A549 (cell line): ENCODE measurements around the gene GLIS1.

Experiments
- CHD4 ChIP-seq: fragments of 200-600 bp; sonication (generic); IDR thresholded peaks from 2 replicates; pipeline ENCODE4 v1.6.1; 2016; ENCODE audit warnings: antibody characterized with exemption, mild to moderate bottlenecking, borderline replicate concordance
- CTCF ChIP-seq: fragments of >200 bp; sonication (Bioruptor Twin); formaldehyde crosslinking; IDR thresholded peaks from 3 replicates; pipeline ENCODE4 v1.5.1; 2016
- MAX ChIP-seq: IDR thresholded peaks from 2 replicates; pipeline ENCODE4 v1.6.1; 2012
- RAD21 ChIP-seq, 2 experiments: fragments of >200 bp in 1 of 2; sonication (Bioruptor Twin) in 1 of 2; formaldehyde crosslinking in 1 of 2; IDR thresholded peaks in 1 of 2; conservative IDR thresholded peaks in 1 of 2; 2 replicates in 1 of 2; 3 replicates in 1 of 2; pipeline ENCODE4 v1.6.1; 2012 to 2018; ENCODE audit warnings: inconsistent platforms in 1 of 2
- RFX5 ChIP-seq: fragments of 450-650 bp; IDR thresholded peaks from 2 replicates; pipeline ENCODE4 v1.7.1; 2014; ENCODE audit warnings: antibody characterized with exemption, mild to moderate bottlenecking, moderate library complexity
- ZFP36 ChIP-seq: fragments of 450-650 bp; IDR thresholded peaks from 2 replicates; pipeline ENCODE4 v1.6.1; 2014; ENCODE audit warnings: borderline replicate concordance; ENCODE audit not compliant: partially characterized antibody
- TF ChIP-seq, protein P1 (sequence below): fragments of >200 bp; sonication (Bioruptor Twin); formaldehyde crosslinking; IDR thresholded peaks from 3 replicates; pipeline ENCODE4 v1.6.1; 2016

DNA sequence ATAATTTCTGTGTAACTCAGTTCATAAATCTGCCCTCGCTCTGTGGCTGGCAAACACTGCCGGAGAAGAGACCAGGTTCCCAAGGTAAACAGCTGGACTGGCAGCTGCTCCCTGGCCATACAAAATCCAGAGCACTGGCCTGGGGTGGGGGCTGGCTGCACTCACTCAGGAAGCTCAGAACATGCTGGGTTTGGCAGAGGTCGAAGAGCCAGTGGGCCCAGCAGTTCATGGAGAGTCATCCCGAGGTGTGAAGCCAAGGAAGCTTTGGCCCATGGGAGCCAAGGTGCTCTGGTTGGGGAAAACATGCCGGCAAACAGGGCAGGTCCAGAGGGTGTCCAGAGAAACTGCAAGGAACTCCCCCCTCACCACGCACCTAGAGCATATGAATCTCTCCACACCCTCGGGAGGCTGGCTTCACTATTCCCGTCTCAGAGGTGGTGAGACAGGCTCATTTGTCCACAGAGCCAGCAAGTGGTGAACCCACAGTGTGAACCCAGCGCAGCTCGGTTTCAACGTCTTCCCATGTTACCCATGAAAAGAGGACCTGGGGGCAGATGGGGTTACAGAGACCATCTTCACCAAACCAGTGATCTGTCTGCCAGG lies 177.4 kb downstream of the GLIS1 start:
- no peak for TF ChIP-seq RAD21 (conservative IDR thresholded peaks at IDR 0.05 in 1 of 2, IDR thresholded peaks at IDR 0.05 in 1 of 2)
- no peak for TF ChIP-seq ZFP36
- no peak for TF ChIP-seq CHD4
- no peak for TF ChIP-seq MAX
- TF ChIP-seq CTCF: no peak
- TF ChIP-seq, protein P1, sequence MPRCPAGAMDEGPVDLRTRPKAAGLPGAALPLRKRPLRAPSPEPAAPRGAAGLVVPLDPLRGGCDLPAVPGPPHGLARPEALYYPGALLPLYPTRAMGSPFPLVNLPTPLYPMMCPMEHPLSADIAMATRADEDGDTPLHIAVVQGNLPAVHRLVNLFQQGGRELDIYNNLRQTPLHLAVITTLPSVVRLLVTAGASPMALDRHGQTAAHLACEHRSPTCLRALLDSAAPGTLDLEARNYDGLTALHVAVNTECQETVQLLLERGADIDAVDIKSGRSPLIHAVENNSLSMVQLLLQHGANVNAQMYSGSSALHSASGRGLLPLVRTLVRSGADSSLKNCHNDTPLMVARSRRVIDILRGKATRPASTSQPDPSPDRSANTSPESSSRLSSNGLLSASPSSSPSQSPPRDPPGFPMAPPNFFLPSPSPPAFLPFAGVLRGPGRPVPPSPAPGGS: no peak
- TF ChIP-seq RFX5: no peak
